Measurements from ENCODE around the gene ZNF532. TPM values are rescaled to one million over a fixed set of nuclear protein-coding genes. Genes with fewer than 3 reads are reported as not detected.

The ZNF532 gene
- total and polyA plus RNA-seq, 2 donors (not counting 3 experiments of a cell fraction or from before 2014, with no cell fraction given) = 42.3 to 70.1 TPM

GRCh38 chr18:58891776-58892175, 27.1 kb downstream of the ZNF532 start:
- FAIRE-seq (no peak), DNase-seq (ENCODE audit: low read depth, low spot score) (no peak)
- POLR2A ChIA-PET = no interaction called here
- Histone ChIP-seq H3K9me1 (replicated peaks; ENCODE audit: control insufficient read depth, extremely low read depth, insufficient read depth, low read length) (no peaks in the 10 kb centered on the region), H3K4me2 (ENCODE audit: insufficient read depth, low read length) (no peak overlapping the region), H3K4me3 (replicated peaks in 1 of 3; ENCODE audit: insufficient read depth in 1 of 3, low read depth in 1 of 3, low read length in 3 of 3) (no peak overlapping the region), H3K9ac (replicated peaks; ENCODE audit: extremely low read depth, insufficient read depth, low read length) (no peak overlapping the region), H3K4me1 (ENCODE audit: control insufficient read depth, extremely low read depth, insufficient read depth, low read length) (peaks cover 16% of the 10 kb centered on the region), H3K27me3 (ENCODE audit: control insufficient read depth in 2 of 2, insufficient read depth in 2 of 2, low read length in 2 of 2) (no peaks in the 10 kb centered on the region), H2AFZ (ENCODE audit: low read depth, low read length) (no peak overlapping the region), H3K79me2 (ENCODE audit: control insufficient read depth, insufficient read depth, low read length) (no peaks in the 10 kb centered on the region), H3K9me3 (replicated peaks; ENCODE audit: control insufficient read depth, insufficient read depth, low read length) (no peaks in the 10 kb centered on the region), H3K36me3 (ENCODE audit: control insufficient read depth in 2 of 2, extremely low read depth in 1 of 2, insufficient read depth in 2 of 2, low read length in 2 of 2) (no peaks in the 10 kb centered on the region), H3K27ac (ENCODE audit: insufficient read depth, low read depth, low read length) (no peak overlapping the region), H4K20me1 (replicated peaks; ENCODE audit: control insufficient read depth, extremely low read depth, insufficient read depth, low read length) (no peaks in the 10 kb centered on the region)
- intact Hi-C loops (cut with micrococcal nuclease) (no loop called here), dilution Hi-C loops (cut with MboI; ENCODE audit: extremely low pct_ligation_motif_present, low sequenced_read_pairs) (no loop called here)
- CTCF ChIA-PET = no interaction called here
- no TSS peak for BruUV-seq (replicated peaks)
- TF ChIP-seq MAX (IDR thresholded peaks at IDR 0.05; ENCODE audit: insufficient read depth, insufficient read length) (no peak), JUN (IDR thresholded peaks at IDR 0.05; ENCODE audit: borderline replicate concordance, insufficient read depth, insufficient read length, low read depth) (no peak), GATA2 (IDR thresholded peaks at IDR 0.05; ENCODE audit: insufficient read depth, insufficient read length, low read depth, low read length) (no peak), EZH2 (IDR thresholded peaks at IDR 0.05; ENCODE audit: borderline replicate concordance, low read depth, low read length, severe bottlenecking) (no peak), POLR2A (IDR thresholded peaks at IDR 0.05; ENCODE audit: low read depth, low read length) (no peak), MYC (IDR thresholded peaks at IDR 0.05; ENCODE audit: low read depth, low read length) (no peak), POLR2AphosphoS5 (IDR thresholded peaks at IDR 0.05; ENCODE audit: insufficient read depth, low read depth, low read length) (no peak), FOS (IDR thresholded peaks at IDR 0.05; ENCODE audit: borderline replicate concordance, insufficient read depth, low read length) (no peak), CTCF (IDR thresholded peaks at IDR 0.05; ENCODE audit: extremely low read depth in 1 of 2, insufficient read depth in 1 of 2, low read depth in 1 of 2, low read length in 2 of 2) (no peak)
